ENCODE measurements around the gene FIGNL2. TPM values are rescaled to one million over a fixed set of nuclear protein-coding genes. Genes with fewer than 3 reads are reported as not detected.
"Not testable (repeated sequence)": the region's sequence is repeated elsewhere in the genome, so short reads cannot be mapped to it uniquely, and the experiment has no call there.

Gene FIGNL2
- total RNA-seq, 1 experiment from 2014 or later = not detected

- CTCF ChIA-PET = interaction anchor here (0.7 to 1.1 kb wide), 3 partner anchors 11 to 58 kb away, joined by 3 to 4 read pairs (median 3); no protein-coding TSS in a partner anchor
- Mint-ChIP-seq H3K27me3 (ENCODE audit: unreplicated experiment) (no peaks in the 10 kb centered on the region), H3K4me1 (ENCODE audit: low read depth, unreplicated experiment) (peaks cover 16% of the 10 kb centered on the region), H3K36me3 (ENCODE audit: insufficient read depth, unreplicated experiment) (no peaks in the 10 kb centered on the region), H3K27ac (ENCODE audit: unreplicated experiment) (no peak overlapping the region), H3K9me3 (ENCODE audit: low read depth, unreplicated experiment) (peaks cover 2% of the 10 kb centered on the region), H3K4me3 (ENCODE audit: low read depth, unreplicated experiment) (no peak overlapping the region)
- DNase-seq = no peak
- no peak for TF ChIP-seq CTCF (IDR thresholded peaks at IDR 0.05; ENCODE audit: unreplicated experiment)
- no TSS peak for BruUV-seq (replicated peaks)
- intact Hi-C loops (cut with micrococcal nuclease; ENCODE audit: unreplicated experiment) = no loop called here
These were observed 37.6 kb upstream of the FIGNL2 start for GRCh38 chr12:51886021-51886710.

GRCh38 chr12:51885294-51886020, 36.9 kb upstream of the FIGNL2 start:
- H3K27me3 Mint-ChIP-seq (ENCODE audit: unreplicated experiment); H3K4me3 Mint-ChIP-seq (ENCODE audit: low read depth, unreplicated experiment); H3K36me3 Mint-ChIP-seq (ENCODE audit: insufficient read depth, unreplicated experiment); intact Hi-C loops (cut with micrococcal nuclease; ENCODE audit: unreplicated experiment); H3K27ac Mint-ChIP-seq (ENCODE audit: unreplicated experiment); DNase-seq; H3K9me3 Mint-ChIP-seq (ENCODE audit: low read depth, unreplicated experiment); BruUV-seq (replicated peaks): not testable (repeated sequence)
- CTCF ChIA-PET = interaction anchor here (0.7 to 1.1 kb wide), 3 partner anchors 10 to 57 kb away, joined by 3 to 4 read pairs (median 3); no protein-coding TSS in a partner anchor
- H3K4me1 Mint-ChIP-seq (ENCODE audit: low read depth, unreplicated experiment) = peaks cover 16% of the 10 kb centered on the region

- BruUV-seq (replicated peaks) = no TSS peak
- intact Hi-C loops (cut with micrococcal nuclease; ENCODE audit: unreplicated experiment) = no loop called here
- Mint-ChIP-seq H3K27me3 (ENCODE audit: unreplicated experiment) (no peaks in the 10 kb centered on the region), H3K36me3 (ENCODE audit: insufficient read depth, unreplicated experiment) (no peaks in the 10 kb centered on the region), H3K27ac (ENCODE audit: unreplicated experiment) (no peak overlapping the region), H3K4me3 (ENCODE audit: low read depth, unreplicated experiment) (no peak overlapping the region), H3K4me1 (ENCODE audit: low read depth, unreplicated experiment) (peaks cover 16% of the 10 kb centered on the region), H3K9me3 (ENCODE audit: low read depth, unreplicated experiment) (peaks cover 2% of the 10 kb centered on the region)
- no peak for DNase-seq
- CTCF ChIA-PET = no interaction called here
- TF ChIP-seq CTCF (IDR thresholded peaks at IDR 0.05; ENCODE audit: unreplicated experiment) = no peak
These were observed 36.2 kb upstream of the FIGNL2 start for GRCh38 chr12:51884676-51885229.

GRCh38 chr12:51883998-51884675, 35.6 kb upstream of the FIGNL2 start:
- no peaks in the 10 kb centered on the region for H3K36me3 Mint-ChIP-seq (ENCODE audit: insufficient read depth, unreplicated experiment)
- BruUV-seq (replicated peaks) = no TSS peak
- intact Hi-C loops (cut with micrococcal nuclease; ENCODE audit: unreplicated experiment) = no loop called here
- no peaks in the 10 kb centered on the region for H3K27me3 Mint-ChIP-seq (ENCODE audit: unreplicated experiment)
- no peak for TF ChIP-seq CTCF (IDR thresholded peaks at IDR 0.05; ENCODE audit: unreplicated experiment)
- H3K4me1 Mint-ChIP-seq (ENCODE audit: low read depth, unreplicated experiment) = peaks cover 16% of the 10 kb centered on the region
- H3K9me3 Mint-ChIP-seq (ENCODE audit: low read depth, unreplicated experiment) = peaks cover 2% of the 10 kb centered on the region
- DNase-seq = no peak
- no peak overlapping the region for H3K4me3 Mint-ChIP-seq (ENCODE audit: low read depth, unreplicated experiment)
- H3K27ac Mint-ChIP-seq (ENCODE audit: unreplicated experiment) = no peak overlapping the region
- CTCF ChIA-PET = no interaction called here
